GM06990 (cell line): Measurements from ENCODE around the gene FAM50B.

Source experiments
- DNase-seq: peaks from one replicate; pipeline ENCODE4 v3.0.0-alpha.2; 2011; ENCODE audit not compliant: insufficient read length; ENCODE audit errors: extremely low read depth
- H3K27me3 ChIP-seq: replicated peaks from 2 replicates; pipeline ENCODE4 v1.6.0; 2011; ENCODE audit warnings: low read length; ENCODE audit not compliant: control insufficient read depth, insufficient read depth
- H3K36me3 ChIP-seq: 2 replicates; pipeline ENCODE4 v1.5.1; 2011; ENCODE audit warnings: low read length; ENCODE audit not compliant: control insufficient read depth, insufficient read depth
- H3K4me3 ChIP-seq: replicated peaks from 2 replicates; pipeline ENCODE4 v1.5.1; 2011; ENCODE audit warnings: low read depth, mild to moderate bottlenecking, control low read depth, low read length
- CTCF ChIP-seq: IDR thresholded peaks from 2 replicates; pipeline ENCODE4 v1.5.1; 2011; ENCODE audit warnings: low read length, control low read depth, mild to moderate bottlenecking, inconsistent platforms; ENCODE audit not compliant: insufficient read depth, poor library complexity, severe bottlenecking

Gene FAM50B

DNA sequence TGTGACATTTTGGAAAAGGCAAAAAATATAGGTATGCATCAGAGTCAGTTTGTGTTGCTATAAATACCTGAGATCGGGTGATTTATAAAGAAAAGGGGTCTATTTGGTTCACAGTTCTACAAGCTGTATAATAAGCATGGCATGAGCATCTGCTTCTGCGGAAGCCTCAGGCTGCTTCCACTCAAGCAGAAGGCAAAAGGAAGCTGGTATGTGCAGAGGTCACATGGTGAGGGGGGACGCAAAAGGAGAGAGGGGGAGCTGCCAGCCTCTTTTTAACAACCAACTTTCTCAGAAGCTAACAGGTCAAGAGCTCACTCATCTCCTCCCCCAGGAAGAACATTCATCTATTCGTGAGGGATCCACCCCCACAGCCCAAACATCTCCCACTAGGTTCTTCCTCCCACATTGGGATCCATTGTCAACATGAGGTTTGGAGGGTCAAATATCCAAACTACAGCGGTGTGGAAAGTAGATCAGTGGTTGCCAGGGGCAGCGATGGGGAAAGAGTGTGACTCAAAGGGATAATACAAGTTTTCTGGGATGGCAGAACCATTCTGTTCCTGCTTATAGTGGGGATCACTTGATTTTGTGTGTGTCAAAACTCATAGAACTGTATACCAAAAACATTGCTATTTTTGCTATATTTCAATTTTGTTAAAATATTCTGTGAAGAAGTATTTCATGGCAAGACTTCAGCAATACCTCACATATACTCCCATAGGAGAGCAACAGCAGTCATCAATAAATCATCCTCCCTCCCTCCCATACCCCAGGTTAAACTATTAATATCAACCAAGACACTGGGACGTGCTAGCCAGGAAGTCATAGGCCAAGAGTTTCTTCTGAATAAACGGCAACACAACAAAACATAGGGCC lies 9.9 kb upstream of the FAM50B start:
- TF ChIP-seq CTCF = no peak
- no peaks in the 10 kb centered on the region for H3K36me3 ChIP-seq
- DNase-seq = no peak
- no peaks in the 10 kb centered on the region for H3K27me3 ChIP-seq
- no peak overlapping the region for H3K4me3 ChIP-seq

GRCh38 chr6:3841066-3841454 lies 8.1 kb upstream of the FAM50B start:
- no peak overlapping the region for H3K4me3 ChIP-seq
- DNase-seq = no peak

DNA sequence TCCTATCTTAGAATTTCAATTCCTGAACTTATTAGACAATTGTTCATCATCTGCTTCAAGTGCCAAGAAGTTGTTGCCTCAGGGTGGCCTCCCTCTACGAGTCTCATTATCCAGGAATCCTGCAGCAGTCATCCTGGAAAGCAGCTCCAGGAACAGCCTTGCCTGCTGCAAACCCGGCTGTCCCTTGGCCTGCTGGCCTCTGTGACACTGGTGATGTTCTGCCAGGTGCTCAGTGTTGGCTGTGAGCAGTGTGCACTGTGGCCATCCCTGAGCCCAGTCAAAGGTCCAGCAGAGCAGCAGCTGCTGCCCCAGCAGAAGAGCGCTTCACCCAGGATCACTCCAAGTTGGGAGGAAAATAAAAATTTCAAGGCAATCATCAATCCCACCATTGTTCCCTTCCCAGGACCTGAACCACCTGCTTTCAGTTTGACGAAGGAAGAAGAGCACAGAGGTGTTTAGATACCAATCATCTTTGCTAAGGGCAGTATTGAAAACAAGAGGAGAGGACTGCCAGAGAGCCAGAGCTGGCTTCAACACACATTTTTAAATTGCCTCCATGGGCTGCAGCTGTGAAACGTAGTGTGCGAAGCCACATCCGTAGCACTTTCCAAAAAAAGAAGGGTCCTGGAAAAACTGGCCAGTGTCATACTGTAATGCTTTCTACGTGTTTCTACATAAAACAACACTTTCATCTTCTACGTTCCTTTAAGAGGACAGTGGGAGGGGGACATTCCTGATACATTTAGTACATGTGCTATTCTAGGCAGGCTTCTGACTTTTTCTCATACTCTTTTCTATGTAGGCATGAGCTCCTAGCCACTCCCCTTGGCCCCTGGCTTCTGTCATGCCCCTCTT lies 7.2 kb upstream of the FAM50B start:
- TF ChIP-seq CTCF = no peak
- Histone ChIP-seq H3K36me3 (no peaks in the 10 kb centered on the region), H3K4me3 (no peak overlapping the region), H3K27me3 (no peaks in the 10 kb centered on the region)
- DNase-seq = no peak

More at GRCh38 chr6:3841066-3841454, 8.1 kb upstream of the FAM50B start:
- Histone ChIP-seq H3K36me3 (no peaks in the 10 kb centered on the region), H3K27me3 (no peaks in the 10 kb centered on the region)
- no peak for TF ChIP-seq CTCF

DNA sequence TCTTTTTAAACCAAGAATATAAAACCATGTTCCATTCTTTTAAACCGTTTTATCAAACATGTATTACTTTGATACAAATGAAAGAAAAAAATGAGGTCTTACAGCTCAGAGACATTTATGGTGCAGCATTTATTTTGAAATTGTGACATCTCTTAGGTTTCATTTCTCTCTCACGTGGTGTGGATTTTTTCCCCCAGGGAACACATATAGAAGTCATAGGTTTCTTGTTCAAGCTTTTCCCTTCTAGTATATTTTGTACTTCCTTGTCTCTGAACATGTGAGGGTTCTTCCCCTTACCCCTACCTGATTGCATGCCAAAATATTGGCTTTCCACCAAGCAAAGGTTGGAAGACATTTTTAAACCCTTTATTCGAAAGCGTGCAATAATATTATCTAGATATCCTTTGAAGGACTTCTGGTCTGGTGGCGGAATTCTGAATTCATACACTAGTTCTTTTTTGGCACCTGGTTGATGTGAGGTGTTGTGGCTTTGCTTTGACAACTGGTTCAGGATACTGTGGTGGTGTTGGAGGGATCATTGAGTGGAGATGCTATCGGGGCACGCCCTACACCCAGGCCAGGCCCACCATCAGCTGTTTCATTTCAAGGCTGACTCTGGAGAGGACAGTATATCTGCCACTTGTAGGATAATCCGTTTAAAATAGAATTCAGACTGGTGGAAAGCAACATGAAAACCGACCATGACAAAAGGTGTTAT lies 5.6 kb upstream of the FAM50B start:
- no peaks in the 10 kb centered on the region for H3K36me3 ChIP-seq
- no peak for TF ChIP-seq CTCF
- DNase-seq = no peak
- H3K4me3 ChIP-seq = no peak overlapping the region
- H3K27me3 ChIP-seq = no peaks in the 10 kb centered on the region

DNA sequence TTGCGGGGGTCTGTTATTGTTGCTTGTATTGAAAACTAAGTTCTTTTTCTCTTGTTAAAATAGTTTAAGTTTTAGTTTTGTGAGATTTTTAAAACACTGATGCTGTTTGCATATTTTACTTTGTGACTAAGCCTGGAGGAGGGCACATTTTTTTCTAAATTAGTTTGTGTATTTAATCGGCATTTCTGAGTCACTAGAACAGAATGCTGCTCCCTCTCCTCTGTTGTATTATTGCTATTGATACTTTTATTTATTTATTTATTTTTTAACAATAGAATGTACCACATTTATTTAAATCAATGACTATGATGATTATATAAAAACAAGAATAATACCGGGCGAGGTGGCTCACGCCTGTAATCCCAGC lies 5.1 kb upstream of the FAM50B start:
- H3K4me3 ChIP-seq = no peak overlapping the region
- no peaks in the 10 kb centered on the region for H3K27me3 ChIP-seq
- DNase-seq = no peak
- no peaks in the 10 kb centered on the region for H3K36me3 ChIP-seq
- no peak for TF ChIP-seq CTCF
